Effector CD4-positive, alpha-beta T cell (primary cell): ENCODE measurements around the gene CMTR1.
"Not testable (repeated sequence)": the region's sequence is repeated elsewhere in the genome, so short reads cannot be mapped to it uniquely, and the experiment has no call there.

Experiments
- DNase-seq: peaks from one replicate; pipeline ENCODE4 v3.0.0-alpha.2; 2020

The CMTR1 gene

GRCh38 chr6:37435816-37436215 is 2.8 kb downstream of the CMTR1 start:
- DNase-seq: no peak

GRCh38 chr6:37438930-37439329 is 5.9 kb downstream of the CMTR1 start:
- DNase-seq: no peak

- no peak for DNase-seq
These were observed 8.6 kb downstream of the CMTR1 start for GRCh38 chr6:37441651-37442050.

- DNase-seq: no peak
These were observed 9.6 kb downstream of the CMTR1 start for GRCh38 chr6:37442416-37443215.

GRCh38 chr6:37443216-37443542 is 10.2 kb downstream of the CMTR1 start:
- DNase-seq: not testable (repeated sequence)

GRCh38 chr6:37449984-37450383 is 17.0 kb downstream of the CMTR1 start:
- DNase-seq: no peak

GRCh38 chr6:37451441-37452193 is 18.6 kb downstream of the CMTR1 start:
- no peak for DNase-seq

GRCh38 chr6:37452522-37452921 is 19.5 kb downstream of the CMTR1 start:
- no peak for DNase-seq

- no peak for DNase-seq
These were observed 21.6 kb downstream of the CMTR1 start for GRCh38 chr6:37454420-37455140.

GRCh38 chr6:37456126-37456525 is 23.1 kb downstream of the CMTR1 start:
- DNase-seq: no peak

GRCh38 chr6:37456816-37457560 is 24.0 kb downstream of the CMTR1 start:
- no peak for DNase-seq

GRCh38 chr6:37459981-37460800 is 27.2 kb downstream of the CMTR1 start:
- no peak for DNase-seq

- DNase-seq: no peak
These were observed 27.8 kb downstream of the CMTR1 start for GRCh38 chr6:37460805-37461204.

- no peak for DNase-seq
These were observed 30.1 kb downstream of the CMTR1 start for GRCh38 chr6:37463110-37463509.

GRCh38 chr6:37467718-37468117 is 34.7 kb downstream of the CMTR1 start:
- no peak for DNase-seq

- no peak for DNase-seq
These were observed 40.5 kb downstream of the CMTR1 start for GRCh38 chr6:37473364-37474095.

GRCh38 chr6:37474316-37474715 is 41.3 kb downstream of the CMTR1 start:
- DNase-seq: no peak

GRCh38 chr6:37477191-37477590 is 44.2 kb downstream of the CMTR1 start:
- no peak for DNase-seq

GRCh38 chr6:37477656-37478435 is 44.8 kb downstream of the CMTR1 start:
- DNase-seq: no peak

- DNase-seq: no peak
These were observed 45.8 kb downstream of the CMTR1 start for GRCh38 chr6:37478827-37479226.
